H1 (cell line): ENCODE measurements around the gene RABEP1. TPM values are rescaled to one million over a fixed set of nuclear protein-coding genes. Genes with fewer than 3 reads are reported as not detected.

Source experiments
- ASH2L ChIP-seq: fragments of 200-600, 300-600 bp; sonication (generic); IDR thresholded peaks from one replicate; pipeline ENCODE4 v1.7.1; 2017; ENCODE audit warnings: low read length
- CHD1 ChIP-seq: IDR thresholded peaks from 2 replicates; pipeline ENCODE4 v1.6.1; 2012; ENCODE audit warnings: low read depth, low read length, improper control_type of control experiment
- CHD2 ChIP-seq: IDR thresholded peaks from 2 replicates; pipeline ENCODE4 v1.6.1; 2012; ENCODE audit warnings: low read length, improper control_type of control experiment
- GTF2F1 ChIP-seq: IDR thresholded peaks from 2 replicates; pipeline ENCODE4 v1.6.1; 2012; ENCODE audit warnings: low read depth, low read length, improper control_type of control experiment, borderline replicate concordance
- KDM1A ChIP-seq: fragments of 200-600, 300-600 bp; sonication (generic); IDR thresholded peaks from 2 replicates; pipeline ENCODE4 v1.7.1; 2016; ENCODE audit warnings: mild to moderate bottlenecking, low read length, borderline replicate concordance
- PHF8 ChIP-seq: fragments of 200-600 bp; sonication (generic); conservative IDR thresholded peaks from 2 replicates; pipeline ENCODE4 v1.7.1; 2012; ENCODE audit warnings: low read depth, mild to moderate bottlenecking, inconsistent platforms, low read length, moderate library complexity
- POLR2AphosphoS5 ChIP-seq: IDR thresholded peaks from 2 replicates; pipeline ENCODE4 v1.6.1; 2011; ENCODE audit warnings: low read depth, low read length
- SP1 ChIP-seq: IDR thresholded peaks from 2 replicates; pipeline ENCODE4 v1.6.1; 2011; ENCODE audit warnings: low read depth, low read length
- polyA plus RNA-seq, 7 experiments: library from polyadenylated mRNA; depleted of rRNA in 3 of 7; stranded (reverse) in 5 of 7; unstranded in 2 of 7; fragments of >200 nt in 5 of 7; fragments of 200-250 nt in 2 of 7; gene quantifications; 1 replicate in 5 of 7; 2 replicates in 1 of 7; 4 replicates in 1 of 7; pipeline versions ENCODE4 v1.2.1 to v1.2.3, GENCODE V29; 2011 to 2013; ENCODE audit warnings: missing spikeins in 2 of 7, mixed read lengths in 2 of 7
- total RNA-seq: library from RNA; stranded (reverse); fragmentation: NEBNext Ultra II Directional; extraction: Animal tissue kit (Norgen Biotek cat#: 25700); gene quantifications from 2 replicates; pipeline ENCODE4 v1.2.1, GENCODE V29; 2021
- TF ChIP-seq, protein P1 (sequence below): fragments of 300-600 bp; sonication (generic); IDR thresholded peaks from 2 replicates; pipeline ENCODE4 v1.7.1; 2012; ENCODE audit warnings: low read length, moderate library complexity, mild to moderate bottlenecking, inconsistent platforms; ENCODE audit not compliant: insufficient replicate concordance

Gene RABEP1
- total and polyA plus RNA-seq, 2 of the 8 experiments (the other 6 are each of a cell fraction or from before 2014, with no cell fraction given) = 8.5 to 52.3 TPM

GRCh38 chr17:5405400-5405799 lies 123.3 kb downstream of the RABEP1 start (continued):
- TF ChIP-seq, protein P1, sequence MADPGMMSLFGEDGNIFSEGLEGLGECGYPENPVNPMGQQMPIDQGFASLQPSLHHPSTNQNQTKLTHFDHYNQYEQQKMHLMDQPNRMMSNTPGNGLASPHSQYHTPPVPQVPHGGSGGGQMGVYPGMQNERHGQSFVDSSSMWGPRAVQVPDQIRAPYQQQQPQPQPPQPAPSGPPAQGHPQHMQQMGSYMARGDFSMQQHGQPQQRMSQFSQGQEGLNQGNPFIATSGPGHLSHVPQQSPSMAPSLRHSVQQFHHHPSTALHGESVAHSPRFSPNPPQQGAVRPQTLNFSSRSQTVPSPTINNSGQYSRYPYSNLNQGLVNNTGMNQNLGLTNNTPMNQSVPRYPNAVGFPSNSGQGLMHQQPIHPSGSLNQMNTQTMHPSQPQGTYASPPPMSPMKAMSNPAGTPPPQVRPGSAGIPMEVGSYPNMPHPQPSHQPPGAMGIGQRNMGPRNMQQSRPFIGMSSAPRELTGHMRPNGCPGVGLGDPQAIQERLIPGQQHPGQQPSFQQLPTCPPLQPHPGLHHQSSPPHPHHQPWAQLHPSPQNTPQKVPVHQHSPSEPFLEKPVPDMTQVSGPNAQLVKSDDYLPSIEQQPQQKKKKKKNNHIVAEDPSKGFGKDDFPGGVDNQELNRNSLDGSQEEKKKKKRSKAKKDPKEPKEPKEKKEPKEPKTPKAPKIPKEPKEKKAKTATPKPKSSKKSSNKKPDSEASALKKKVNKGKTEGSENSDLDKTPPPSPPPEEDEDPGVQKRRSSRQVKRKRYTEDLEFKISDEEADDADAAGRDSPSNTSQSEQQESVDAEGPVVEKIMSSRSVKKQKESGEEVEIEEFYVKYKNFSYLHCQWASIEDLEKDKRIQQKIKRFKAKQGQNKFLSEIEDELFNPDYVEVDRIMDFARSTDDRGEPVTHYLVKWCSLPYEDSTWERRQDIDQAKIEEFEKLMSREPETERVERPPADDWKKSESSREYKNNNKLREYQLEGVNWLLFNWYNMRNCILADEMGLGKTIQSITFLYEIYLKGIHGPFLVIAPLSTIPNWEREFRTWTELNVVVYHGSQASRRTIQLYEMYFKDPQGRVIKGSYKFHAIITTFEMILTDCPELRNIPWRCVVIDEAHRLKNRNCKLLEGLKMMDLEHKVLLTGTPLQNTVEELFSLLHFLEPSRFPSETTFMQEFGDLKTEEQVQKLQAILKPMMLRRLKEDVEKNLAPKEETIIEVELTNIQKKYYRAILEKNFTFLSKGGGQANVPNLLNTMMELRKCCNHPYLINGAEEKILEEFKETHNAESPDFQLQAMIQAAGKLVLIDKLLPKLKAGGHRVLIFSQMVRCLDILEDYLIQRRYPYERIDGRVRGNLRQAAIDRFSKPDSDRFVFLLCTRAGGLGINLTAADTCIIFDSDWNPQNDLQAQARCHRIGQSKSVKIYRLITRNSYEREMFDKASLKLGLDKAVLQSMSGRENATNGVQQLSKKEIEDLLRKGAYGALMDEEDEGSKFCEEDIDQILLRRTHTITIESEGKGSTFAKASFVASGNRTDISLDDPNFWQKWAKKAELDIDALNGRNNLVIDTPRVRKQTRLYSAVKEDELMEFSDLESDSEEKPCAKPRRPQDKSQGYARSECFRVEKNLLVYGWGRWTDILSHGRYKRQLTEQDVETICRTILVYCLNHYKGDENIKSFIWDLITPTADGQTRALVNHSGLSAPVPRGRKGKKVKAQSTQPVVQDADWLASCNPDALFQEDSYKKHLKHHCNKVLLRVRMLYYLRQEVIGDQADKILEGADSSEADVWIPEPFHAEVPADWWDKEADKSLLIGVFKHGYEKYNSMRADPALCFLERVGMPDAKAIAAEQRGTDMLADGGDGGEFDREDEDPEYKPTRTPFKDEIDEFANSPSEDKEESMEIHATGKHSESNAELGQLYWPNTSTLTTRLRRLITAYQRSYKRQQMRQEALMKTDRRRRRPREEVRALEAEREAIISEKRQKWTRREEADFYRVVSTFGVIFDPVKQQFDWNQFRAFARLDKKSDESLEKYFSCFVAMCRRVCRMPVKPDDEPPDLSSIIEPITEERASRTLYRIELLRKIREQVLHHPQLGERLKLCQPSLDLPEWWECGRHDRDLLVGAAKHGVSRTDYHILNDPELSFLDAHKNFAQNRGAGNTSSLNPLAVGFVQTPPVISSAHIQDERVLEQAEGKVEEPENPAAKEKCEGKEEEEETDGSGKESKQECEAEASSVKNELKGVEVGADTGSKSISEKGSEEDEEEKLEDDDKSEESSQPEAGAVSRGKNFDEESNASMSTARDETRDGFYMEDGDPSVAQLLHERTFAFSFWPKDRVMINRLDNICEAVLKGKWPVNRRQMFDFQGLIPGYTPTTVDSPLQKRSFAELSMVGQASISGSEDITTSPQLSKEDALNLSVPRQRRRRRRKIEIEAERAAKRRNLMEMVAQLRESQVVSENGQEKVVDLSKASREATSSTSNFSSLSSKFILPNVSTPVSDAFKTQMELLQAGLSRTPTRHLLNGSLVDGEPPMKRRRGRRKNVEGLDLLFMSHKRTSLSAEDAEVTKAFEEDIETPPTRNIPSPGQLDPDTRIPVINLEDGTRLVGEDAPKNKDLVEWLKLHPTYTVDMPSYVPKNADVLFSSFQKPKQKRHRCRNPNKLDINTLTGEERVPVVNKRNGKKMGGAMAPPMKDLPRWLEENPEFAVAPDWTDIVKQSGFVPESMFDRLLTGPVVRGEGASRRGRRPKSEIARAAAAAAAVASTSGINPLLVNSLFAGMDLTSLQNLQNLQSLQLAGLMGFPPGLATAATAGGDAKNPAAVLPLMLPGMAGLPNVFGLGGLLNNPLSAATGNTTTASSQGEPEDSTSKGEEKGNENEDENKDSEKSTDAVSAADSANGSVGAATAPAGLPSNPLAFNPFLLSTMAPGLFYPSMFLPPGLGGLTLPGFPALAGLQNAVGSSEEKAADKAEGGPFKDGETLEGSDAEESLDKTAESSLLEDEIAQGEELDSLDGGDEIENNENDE = no peak
- TF ChIP-seq CHD2 = no peak
- TF ChIP-seq PHF8 = no peak
- TF ChIP-seq GTF2F1 = no peak
- no peak for TF ChIP-seq SP1
- no peak for TF ChIP-seq POLR2AphosphoS5
- TF ChIP-seq ASH2L = no peak
- no peak for TF ChIP-seq KDM1A
- TF ChIP-seq CHD1 = no peak
